H54 (cell line): ENCODE data around the gene RPLP2.

ENCODE experiments used
- DNase-seq: peaks from one replicate; pipeline ENCODE4 v3.0.0; 2011; ENCODE audit warnings: low spot score, mixed read lengths; ENCODE audit not compliant: insufficient read length
- FAIRE-seq: peaks from 3 replicates; lab custom pipeline; 2011; peaks lifted over from hg19 to GRCh38; lab: Jason Lieb, UNC
- POLR2A ChIP-seq: IDR thresholded peaks from 2 replicates; pipeline ENCODE4 v1.6.1; 2011; ENCODE audit warnings: low read depth, mild to moderate bottlenecking, low read length

The RPLP2 gene

DNA sequence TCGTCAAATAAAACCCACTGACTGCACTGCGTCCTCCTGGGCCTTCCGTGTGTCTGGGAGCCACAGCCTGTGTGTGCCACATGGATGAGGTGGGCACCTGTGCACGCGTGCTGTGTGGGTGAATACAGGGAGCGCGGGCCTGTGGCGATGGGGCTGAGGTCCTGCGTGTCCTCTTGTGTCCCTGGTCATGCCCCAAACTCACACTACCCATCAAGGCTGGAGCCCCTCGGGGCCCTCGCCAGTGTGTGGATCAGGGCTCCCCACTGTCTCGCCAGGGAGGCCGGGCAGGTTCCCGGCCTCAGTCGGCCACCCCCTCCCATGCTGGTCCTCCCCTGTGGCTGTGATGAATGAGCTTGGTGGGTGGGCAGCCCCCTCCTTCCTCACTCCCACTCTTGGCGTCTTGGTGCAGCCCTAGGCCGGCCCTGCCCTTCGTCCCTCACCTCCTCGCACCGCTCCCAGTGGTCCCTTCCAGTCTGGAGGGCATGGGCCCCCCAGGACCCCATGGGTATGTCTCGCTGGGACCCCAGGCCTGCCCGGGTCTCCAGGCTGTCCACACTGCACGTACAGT lies 22.3 kb downstream of the RPLP2 start:
- no peak for TF ChIP-seq POLR2A
- no peak for DNase-seq
- no peak for FAIRE-seq

DNA sequence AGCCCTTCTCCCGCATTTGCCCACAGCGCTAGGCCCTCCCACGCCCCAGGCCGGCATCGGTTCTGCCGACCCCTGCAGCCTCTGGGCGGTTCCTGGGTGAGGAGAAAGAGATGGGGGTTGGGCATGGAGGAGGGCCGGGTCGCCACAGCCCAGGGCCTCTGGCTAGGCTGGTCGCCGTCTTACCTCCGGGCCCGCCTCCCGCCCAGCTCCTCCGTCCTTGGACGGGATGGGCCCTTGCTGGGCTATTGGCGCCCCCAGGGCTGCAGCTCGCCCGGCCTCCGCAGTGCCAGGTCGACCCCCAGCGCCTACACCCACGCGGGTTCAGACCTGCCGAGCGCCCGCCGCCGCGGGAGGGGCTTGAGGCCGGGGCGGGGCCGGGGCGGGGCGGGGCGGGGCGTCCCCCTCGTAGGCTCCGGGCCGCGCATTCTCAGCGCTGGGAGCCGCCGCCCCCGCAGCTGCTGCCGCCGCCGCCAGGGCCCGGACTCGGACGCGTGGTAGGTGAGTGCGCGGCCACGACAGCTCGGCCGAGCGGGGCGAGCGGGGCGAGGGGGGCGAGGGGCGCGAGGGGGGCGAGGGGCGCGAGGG lies 22.9 kb downstream of the RPLP2 start, which contains the start of gene CD151:
CD151 (plus strand) TSS at position 424 of the 585 bp plus-strand sequence. CDS start 3,118 bp downstream, outside the sequence.
- TF ChIP-seq POLR2A, result peak; percentile 58; the same call in 1 of the 2 replicates
- no peak for DNase-seq
- no peak for FAIRE-seq

DNA sequence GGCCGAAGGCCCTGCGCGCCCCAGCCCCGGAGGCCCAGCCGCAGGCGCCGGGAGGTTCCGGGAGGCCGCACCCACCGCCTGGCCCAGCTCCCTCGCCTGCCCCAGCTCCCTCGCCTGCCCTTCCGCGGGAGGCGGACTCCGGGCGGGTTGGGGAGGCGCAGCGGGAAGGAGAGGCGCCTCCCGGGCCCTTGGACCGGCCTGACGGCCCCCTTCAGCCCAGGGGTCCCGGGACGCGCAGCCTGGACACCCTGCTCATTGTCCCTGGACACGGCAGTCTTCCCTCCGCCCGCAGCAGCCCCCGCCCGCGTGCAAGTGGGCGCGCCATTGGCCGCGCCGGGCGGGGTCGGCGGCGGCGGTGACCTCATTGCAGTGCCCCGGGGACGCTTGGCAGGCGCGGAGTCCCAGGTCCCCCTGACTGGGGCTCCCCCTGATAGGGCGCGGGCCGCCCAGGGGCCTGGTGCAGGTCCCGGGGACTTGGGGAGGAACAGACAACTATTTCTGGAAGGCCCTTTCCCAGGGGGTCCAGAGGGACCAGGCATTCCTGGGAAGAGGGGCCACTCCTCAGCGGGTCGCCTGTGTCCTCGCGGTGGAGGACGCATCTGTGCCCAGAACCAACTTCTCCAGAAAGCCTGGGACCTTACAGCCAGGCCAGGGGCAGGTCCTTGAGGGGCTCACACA lies 23.5 kb downstream of the RPLP2 start:
- peak; percentile 20; the same call in 1 of the 2 replicates for TF ChIP-seq POLR2A
- FAIRE-seq (no peak), DNase-seq (no peak)

DNA sequence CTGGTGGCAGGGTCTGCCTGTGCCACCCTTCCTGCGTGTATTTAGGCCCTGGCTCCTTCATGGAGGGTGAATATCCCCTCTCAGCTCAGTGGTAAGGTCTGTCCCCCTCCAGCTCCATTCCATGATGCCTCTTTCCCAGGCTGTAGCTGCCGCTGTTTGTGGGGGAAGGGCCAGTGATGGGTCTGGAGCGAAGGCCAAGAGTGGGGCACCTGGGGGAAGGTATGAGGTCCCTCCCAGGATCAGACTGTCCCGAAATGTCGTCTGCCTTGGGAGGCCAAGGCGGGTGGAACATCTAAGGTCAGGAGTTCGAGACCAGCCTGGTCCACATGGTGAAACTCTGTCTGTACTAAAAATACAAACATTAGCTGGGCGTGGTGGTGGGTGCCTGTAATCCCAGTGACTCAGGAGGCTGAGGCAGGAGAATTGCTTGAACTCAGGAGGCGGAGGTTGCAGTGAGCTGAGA lies 24.1 kb downstream of the RPLP2 start:
- no peak for DNase-seq
- FAIRE-seq, result no peak
- no peak for TF ChIP-seq POLR2A

DNA sequence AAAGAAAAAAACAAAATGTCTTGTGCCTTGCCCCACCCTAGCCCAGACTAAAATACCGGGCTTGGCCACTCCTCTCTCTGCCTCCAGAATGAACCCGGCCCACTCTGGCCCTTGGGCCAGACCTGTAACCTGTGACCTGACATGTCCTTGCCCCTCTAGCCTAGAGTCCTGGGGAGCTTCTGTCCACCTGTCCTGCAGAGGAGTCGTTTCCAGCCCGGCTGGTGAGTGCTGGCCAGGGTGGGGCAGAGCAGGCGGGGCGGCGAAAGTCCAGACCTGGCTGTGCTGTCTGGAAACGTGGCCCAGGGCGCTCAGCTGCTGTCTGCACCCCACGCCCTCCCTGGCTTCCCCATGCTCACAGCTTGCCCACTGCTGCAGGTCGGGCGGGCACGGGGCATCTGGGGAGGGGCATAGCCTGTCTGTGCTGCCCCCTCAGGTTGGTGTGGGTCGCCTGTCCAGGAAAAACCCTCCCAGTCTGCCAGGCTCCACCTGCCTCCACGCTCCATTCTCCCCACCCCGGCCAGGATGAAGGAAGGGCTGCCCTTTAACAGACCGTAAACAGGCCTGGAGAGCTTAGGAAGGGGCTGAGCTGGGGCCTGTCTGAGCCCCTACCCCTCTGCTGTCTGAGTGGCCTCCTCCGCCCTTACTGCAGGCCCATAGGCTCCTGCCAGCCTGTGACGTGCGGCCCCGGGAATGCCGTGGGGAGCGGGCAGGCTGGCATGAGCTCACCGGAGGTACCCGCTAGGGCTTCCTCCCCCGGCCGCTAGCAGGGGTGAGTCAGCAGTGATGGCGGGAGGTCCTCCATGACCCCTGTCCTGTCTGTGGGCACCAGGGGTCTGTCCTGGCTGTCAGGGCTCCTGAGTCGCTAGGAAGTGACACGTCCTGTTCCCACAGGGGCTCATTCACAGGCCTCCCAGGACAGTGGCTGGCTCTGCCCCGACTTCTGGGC lies 24.9 kb downstream of the RPLP2 start:
- peak; percentile 29; the same call in 1 of the 2 replicates for TF ChIP-seq POLR2A
- DNase-seq (peak; percentile 94), FAIRE-seq (no peak)

DNA sequence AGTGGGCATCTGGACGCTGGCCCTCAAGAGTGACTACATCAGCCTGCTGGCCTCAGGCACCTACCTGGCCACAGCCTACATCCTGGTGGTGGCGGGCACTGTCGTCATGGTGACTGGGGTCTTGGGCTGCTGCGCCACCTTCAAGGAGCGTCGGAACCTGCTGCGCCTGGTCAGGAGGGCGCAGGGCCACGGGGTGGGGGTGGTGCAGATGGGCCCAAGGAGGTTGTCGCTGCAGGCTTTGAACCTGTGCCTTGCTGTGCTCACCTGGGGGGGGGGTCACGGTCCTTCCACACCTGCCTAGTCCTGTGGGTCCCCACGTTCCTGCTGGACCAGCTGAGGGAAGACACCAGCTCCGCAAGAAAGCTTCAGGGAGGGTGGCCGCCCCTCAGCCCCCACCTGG lies 26.5 kb downstream of the RPLP2 start:
- no peak for TF ChIP-seq POLR2A
- FAIRE-seq (no peak), DNase-seq (no peak)

DNA sequence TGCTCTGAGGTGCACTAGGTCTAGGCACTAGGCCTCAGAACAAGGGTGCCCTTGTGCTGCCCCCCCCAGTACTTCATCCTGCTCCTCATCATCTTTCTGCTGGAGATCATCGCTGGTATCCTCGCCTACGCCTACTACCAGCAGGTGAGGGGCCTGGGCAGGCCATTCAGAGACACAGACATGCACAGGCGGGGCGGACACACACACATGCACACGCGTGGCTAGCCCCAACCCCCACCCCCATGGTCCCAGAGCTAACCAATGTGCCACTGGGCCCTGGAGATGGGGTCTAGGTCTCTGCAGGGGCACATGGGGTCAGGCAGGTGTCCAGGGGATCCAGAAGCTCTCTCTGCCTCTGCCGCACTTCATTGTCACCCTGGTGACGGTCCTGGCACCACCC lies 26.9 kb downstream of the RPLP2 start:
- DNase-seq (no peak), FAIRE-seq (no peak)
- TF ChIP-seq POLR2A, result no peak

DNA sequence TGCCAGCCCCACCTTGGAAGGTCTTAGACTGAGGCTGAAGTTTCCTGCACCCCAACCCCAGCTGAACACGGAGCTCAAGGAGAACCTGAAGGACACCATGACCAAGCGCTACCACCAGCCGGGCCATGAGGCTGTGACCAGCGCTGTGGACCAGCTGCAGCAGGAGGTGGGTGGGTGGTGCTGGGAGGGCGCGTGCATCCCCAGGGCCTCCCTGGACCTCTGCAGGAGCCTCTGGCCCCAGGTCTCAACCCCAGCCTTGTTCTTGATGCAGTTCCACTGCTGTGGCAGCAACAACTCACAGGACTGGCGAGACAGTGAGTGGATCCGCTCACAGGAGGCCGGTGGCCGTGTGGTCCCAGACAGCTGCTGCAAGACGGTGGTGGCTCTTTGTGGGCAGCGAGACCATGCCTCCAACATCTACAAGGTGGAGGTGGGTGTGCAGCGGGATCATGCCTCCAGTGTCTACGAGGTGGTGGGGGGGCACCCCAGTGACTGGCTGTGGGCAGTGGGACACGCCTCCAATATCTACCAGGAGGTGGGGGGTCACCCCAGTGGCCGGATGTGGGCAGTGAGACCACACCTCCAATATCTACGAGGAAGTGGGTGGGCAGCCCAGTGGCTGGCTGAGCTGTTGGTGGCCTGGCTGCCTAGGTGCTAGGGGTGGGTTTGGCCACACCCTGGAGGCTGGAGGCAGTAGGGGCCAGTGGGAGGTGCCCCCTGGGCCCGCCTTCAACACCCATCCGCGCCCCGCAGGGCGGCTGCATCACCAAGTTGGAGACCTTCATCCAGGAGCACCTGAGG lies 27.6 kb downstream of the RPLP2 start:
- DNase-seq, result no peak
- FAIRE-seq, result no peak
- no peak for TF ChIP-seq POLR2A

DNA sequence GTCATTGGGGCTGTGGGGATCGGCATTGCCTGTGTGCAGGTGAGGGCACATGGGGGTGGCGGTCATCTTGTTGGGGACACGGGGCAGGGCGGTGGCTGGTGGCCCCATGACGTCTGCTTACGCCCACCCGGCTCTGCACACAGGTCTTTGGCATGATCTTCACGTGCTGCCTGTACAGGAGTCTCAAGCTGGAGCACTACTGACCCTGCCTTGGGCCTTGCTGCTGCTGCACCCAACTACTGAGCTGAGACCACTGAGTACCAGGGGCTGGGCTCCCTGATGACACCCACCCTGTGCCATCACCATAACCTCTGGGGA lies 28.2 kb downstream of the RPLP2 start:
- no peak for TF ChIP-seq POLR2A
- no peak for DNase-seq
- no peak for FAIRE-seq

DNA sequence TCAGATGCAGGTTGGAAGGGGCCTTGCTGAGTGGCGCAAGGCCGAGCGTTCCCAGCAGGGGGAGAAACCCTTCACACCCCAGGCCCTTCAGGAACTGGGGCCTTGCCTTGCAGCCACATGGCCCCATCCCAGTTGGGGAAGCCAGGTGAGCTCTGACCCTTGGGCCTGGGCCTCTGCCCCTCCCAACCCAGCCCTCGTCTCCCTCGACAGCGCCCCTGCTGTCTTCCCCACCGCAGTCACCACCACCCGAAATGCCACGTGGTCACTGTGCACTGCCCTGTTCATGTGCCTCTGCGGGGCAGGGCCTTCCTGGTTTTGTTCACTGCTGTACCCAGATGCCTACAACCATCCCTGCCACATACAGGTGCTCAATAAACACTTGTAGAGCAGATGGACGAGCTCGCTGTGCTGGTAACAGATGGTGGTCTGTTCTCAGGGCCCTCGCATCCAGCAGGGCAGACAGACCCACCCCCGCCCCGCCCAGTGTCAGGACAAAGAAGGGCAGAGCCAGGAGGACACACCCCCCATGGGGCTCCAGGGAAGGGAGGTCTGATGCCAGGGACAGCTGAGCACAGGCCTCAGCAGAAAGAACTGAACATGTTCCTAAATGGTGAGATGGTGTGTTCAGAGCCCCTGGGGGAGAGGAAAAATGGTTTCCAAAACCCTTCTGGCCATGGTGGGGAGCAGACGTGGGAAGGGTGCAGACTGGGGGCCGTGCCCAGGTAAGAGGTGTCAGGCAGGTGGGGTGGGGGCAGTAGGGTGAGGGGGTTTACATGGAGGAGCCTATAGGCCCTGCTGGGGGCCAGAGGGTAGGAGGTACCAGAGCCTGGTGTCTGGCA lies 28.9 kb downstream of the RPLP2 start:
- DNase-seq, result peak; percentile 71
- peak; percentile 5; the same call in 1 of the 2 replicates for TF ChIP-seq POLR2A
- no peak for FAIRE-seq

DNA sequence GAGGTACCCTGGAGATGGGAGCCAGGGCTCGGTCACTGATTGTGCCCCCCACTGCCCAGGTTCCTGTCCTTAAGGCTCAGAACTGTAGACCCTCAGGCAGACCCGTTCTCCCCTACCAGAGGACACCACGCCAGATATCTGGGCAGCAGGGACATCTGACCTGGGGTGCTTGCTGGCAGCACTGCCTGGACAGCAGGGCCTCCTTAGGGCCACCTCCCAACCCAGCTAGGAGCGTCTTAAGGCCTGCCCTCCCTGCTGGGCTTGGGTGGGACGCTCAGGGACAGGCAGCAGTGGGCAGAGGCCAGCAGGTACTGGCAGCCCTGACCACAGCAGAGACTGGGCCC lies 29.5 kb downstream of the RPLP2 start:
- TF ChIP-seq POLR2A, result 0 out of 2 replicates have a peak, but pooled peaks have one; percentile 6
- FAIRE-seq (no peak), DNase-seq (no peak)
